Left lobe of liver (tissue), 2 donors: ENCODE data around the gene LIMA1. TPM values are rescaled to one million over a fixed set of nuclear protein-coding genes. Genes with fewer than 3 reads are reported as not detected.
"Not testable (repeated sequence)": the region's sequence is repeated elsewhere in the genome, so short reads cannot be mapped to it uniquely, and the experiment has no call there.

Source experiments
- ATAC-seq: fragments of 200-7000 bp; cut with Tn5 transposase; one replicate; pipeline ENCODE4 v1.9.1; 2020; ENCODE audit warnings: mild to moderate bottlenecking, moderate library complexity
- DNase-seq: peaks from one replicate; pipeline ENCODE4 v3.0.0-alpha.2; 2020; ENCODE audit warnings: low spot score
- total RNA-seq: library from RNA; stranded (reverse); gene quantifications from one replicate; pipeline ENCODE4 v1.2.1, GENCODE V29; 2021
- donor health status: DM: no; HTN: no; CAD: no; lungs with moderate emphysema.
- donor health status: DM: no; HTN: yes; CAD: no.

Gene LIMA1
- total RNA-seq, 1 donor from 2014 or later: 8.7 TPM

DNA sequence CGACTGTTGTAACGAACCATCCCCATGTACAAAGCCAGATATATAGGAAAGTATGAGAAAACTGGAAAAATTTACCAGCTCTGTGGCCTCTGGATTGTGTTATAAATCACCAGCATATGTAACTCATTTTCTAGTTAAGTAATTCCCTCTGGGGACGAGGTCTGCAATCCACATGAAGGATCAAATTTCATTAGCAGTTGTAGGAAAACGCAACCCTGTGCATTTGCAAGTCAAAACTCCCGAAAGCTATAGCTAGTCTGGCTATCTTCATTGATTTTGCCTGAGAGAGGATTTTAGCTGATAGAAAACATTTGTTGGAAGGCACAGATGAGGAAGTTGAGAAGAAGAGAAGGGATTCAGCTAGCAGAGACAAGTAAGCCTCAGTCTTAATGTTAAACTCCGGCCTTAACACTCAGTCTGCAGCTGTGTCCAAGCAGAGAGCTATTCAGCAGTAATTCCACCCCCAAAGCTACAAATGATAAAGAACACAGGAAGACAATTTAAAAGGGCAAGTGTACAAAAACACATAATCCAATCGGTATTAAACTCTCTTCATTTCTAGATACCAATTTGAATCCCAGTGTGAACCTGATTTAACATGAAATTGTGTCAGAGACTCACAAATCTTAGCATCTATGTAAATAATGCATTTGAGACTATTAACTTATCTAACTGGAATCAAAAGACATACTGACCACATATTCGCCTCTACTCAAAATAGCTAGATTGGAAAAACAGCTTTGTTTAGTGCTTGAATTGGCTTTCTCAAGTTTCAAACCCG is 61.9 kb downstream of the LIMA1 start:
- peak; percentile 26 for ATAC-seq
- no peak for DNase-seq

DNA sequence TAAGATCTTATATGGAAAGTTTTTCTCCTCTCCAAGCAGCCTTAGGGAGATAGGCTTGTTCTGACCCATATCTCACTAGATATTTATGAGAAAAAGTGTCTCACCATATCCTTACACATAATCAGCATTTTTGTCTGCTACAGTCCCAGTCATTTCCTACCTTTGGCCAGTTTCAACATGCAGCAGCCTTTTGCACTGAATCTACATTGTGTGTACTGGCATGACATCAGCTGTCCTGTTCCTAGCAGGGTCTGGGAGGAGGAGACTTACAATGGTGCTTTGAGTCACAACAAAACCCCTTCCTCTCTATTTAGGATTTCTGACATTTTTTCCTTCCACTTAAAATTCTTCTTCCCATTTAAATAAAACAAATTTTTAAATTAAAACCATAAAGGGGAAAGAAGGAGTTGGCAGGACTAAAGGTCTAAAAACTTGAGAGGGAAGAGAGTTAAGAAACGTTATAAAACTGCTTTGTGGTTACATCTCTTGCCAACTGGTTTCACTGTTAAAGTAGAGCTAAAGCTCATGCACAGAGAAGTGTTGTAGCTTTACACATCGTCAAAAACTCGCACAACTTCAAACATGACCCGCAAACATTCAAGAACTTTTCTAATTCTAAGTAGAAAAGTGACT is 62.8 kb downstream of the LIMA1 start:
- DNase-seq (no peak), ATAC-seq (peak; percentile 92)

DNA sequence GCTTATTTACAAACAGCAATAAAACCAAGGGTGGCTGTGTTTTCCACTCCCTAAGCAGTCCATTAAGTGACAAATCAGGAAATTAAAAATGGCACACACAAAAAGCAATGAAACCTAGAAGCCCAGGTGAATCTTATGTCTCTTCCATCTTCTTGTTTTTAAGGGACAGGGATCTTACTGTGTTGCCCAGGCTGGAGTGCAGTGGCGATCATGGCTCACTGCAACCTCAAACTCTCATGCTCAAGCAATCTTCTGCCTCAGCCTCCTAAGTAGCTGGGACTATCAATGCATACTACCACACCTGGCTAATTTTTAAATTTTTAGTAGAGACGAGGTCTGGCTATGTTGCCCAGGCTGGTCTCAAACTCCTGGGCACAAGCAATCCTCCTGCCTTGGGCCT is 63.8 kb downstream of the LIMA1 start:
- no peak for DNase-seq
- no peak for ATAC-seq

GRCh38 chr12:50219001-50219400 is 64.3 kb downstream of the LIMA1 start:
- ATAC-seq, DNase-seq: not testable (repeated sequence)

- DNase-seq (no peak), ATAC-seq (no peak)
These were observed 64.9 kb downstream of the LIMA1 start for GRCh38 chr12:50218386-50218785.

GRCh38 chr12:50217202-50217601 is 66.1 kb downstream of the LIMA1 start:
- no peak for ATAC-seq
- no peak for DNase-seq

GRCh38 chr12:50215033-50215432 is 68.3 kb downstream of the LIMA1 start:
- DNase-seq (no peak), ATAC-seq (no peak)

DNA sequence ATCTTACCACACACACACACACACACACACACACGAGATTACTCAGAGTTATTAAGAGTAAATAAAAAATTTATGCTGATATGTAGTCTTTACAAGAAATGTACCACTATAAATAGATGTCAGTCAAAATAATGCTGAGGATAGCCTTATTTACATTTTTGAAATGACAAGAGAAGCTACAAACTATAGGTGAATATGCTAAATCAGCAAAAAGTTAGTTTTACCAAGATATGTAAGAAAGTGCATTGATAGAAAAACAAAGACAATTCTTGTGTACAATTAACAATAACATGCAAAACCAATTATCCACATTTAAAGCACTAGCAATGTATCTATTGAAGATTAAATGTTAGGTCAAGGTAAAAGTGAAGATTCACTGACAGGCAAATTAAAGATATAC is 69.3 kb downstream of the LIMA1 start:
- no peak for DNase-seq
- ATAC-seq: no peak

- ATAC-seq (no peak), DNase-seq (no peak)
These were observed 69.9 kb downstream of the LIMA1 start for GRCh38 chr12:50213439-50213838.

DNA sequence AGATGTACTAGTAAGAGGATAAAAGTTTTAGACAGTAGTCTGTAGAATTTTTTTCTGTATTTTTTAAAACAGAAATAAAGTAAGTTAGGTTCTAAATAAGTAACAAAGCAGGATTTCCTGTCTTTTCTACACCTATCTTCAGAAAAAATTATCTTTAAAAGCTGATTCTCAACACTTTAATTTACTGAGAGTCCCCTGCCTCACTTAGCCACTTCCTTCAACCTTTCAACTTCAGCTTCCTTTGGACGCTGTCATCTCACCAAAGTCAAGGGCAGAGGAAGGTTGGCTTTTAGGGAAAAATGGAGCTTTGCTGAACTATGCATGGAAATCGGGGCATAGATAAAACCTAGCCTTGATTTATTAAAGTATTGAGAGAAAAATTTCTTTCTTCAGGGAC is 71.3 kb downstream of the LIMA1 start:
- peak; percentile 16 for ATAC-seq
- no peak for DNase-seq

GRCh38 chr12:50211392-50212070 is 71.8 kb downstream of the LIMA1 start:
- ATAC-seq (peak; percentile 34), DNase-seq (no peak)

- no peak for DNase-seq
- no peak for ATAC-seq
These were observed 75.9 kb downstream of the LIMA1 start for GRCh38 chr12:50207424-50207823.

- DNase-seq (no peak), ATAC-seq (no peak)
These were observed 77.7 kb downstream of the LIMA1 start for GRCh38 chr12:50205648-50206047.

DNA sequence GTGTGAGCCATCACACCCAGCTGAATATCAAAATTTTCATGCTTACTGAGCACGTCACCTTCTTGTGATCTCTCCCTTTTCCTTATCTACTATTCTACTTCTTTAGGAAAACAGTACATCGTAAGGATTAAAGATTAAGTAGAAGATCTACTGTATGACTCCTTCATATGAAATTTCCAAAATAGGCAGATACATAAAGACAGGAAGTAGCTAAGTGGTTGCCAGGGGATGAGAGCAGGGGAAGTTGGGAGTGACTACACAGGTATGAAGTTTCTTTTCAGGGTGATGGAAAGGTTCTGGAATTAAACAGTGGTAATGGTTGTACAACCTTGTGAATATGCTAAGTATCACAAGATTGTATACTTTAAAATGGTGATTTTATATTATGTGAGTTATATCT is 79.6 kb downstream of the LIMA1 start:
- ATAC-seq: no peak

DNA sequence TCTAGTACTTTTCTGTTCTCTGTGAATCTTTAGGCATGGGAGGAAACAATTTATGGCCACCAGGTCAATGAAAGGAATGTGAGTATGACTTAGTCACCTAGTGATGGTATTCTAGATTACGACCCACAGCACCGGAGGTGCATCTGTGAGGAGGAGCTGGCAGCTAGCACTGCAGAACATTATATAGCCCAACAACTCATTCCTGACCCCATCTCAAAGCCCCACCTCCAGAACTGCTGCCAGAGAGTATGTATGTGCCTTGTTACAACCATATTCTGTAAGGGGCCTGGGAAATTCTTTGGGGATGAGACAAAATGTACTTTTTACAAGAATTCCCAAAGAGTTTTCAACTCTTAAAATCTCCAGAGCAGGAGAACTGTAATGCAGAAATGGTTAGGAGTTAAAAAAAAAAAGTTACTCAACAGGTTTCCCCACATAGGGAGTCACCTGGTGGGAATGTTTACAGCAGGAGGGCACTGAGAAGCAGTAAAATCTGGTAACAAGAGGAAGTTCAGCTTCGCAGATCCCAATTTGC is 81.3 kb downstream of the LIMA1 start:
- no peak for DNase-seq
- ATAC-seq: no peak

More for the DNA sequence above, 79.6 kb downstream of the LIMA1 start:
- no peak for DNase-seq

- ATAC-seq (no peak), DNase-seq (no peak)
These were observed 82.6 kb downstream of the LIMA1 start for GRCh38 chr12:50200552-50201273.

GRCh38 chr12:50198829-50199228 is 84.5 kb downstream of the LIMA1 start:
- ATAC-seq (no peak), DNase-seq (no peak)

- no peak for ATAC-seq
- no peak for DNase-seq
These were observed 86.0 kb downstream of the LIMA1 start for GRCh38 chr12:50197297-50197727.

DNA sequence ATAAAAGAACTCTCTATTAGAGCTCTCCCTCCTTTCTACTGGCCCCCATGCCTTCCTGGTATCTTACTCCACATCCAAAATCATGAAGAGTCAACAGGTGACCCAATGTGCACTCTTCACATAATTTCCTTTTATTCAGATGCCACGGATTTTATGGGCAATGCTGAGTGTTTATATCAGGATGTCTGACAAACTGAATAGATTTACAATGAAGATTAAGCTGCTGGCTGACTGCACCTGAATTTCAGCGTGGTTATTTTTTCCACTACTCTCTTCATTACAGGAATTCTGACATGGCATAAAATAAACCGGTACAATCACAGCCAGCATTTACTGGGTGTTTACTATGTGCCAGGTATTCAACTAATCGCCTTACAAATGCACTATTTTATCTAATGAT is 86.8 kb downstream of the LIMA1 start:
- ATAC-seq: no peak
- no peak for DNase-seq

- no peak for DNase-seq
- no peak for ATAC-seq
These were observed 87.5 kb downstream of the LIMA1 start for GRCh38 chr12:50195832-50196231.

DNA sequence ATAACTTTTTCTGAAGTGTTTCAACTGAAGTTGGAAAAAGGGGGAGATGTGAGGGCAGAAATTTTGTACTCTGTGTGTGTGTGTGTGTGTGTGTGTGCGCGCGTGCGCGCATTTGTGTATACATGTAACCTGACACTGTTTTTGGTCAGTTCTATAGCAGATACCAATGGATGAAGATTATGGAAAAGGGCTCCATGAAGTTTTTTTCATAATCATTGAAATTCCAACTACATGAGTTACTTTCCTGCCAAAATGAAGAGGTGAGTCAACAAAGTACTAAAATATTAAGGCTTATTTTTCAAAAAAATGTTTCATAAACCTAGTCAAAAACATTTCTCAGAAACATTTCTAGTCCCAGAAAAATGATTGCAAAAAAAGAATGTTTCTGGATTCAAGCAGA is 90.4 kb downstream of the LIMA1 start:
- ATAC-seq: no peak
- DNase-seq: no peak
